Natural killer cell (primary cell): ENCODE data around the gene DHRS2. TPM values are rescaled to one million over a fixed set of nuclear protein-coding genes. Genes with fewer than 3 reads are reported as not detected.
A peak's percentile ranks its signal among the peaks of the same experiment; 100 is the strongest.
"Not testable (repeated sequence)": the region's sequence is repeated elsewhere in the genome, so short reads cannot be mapped to it uniquely, and the experiment has no call there.

ENCODE experiments used
- ATAC-seq, 3 donors: fragments of 150-1000 bp in 2 of 3; fragments of 200-7000 bp in 1 of 3; cut with Tn5 transposase; 1 replicate in 1 of 3; 2 replicates in 2 of 3; pipeline ENCODE4 v1.10.0; 2021; ENCODE audit warnings: mild to moderate bottlenecking in 2 of 3, moderate library complexity in 2 of 3
- DNase-seq, 2 donors: peaks; one replicate each; pipeline versions ENCODE4 v3.0.0 to v3.0.0-alpha.2; 2013 to 2021; ENCODE audit warnings: mixed read lengths in 1 of 2
- H3K27ac ChIP-seq: one replicate; pipeline ENCODE4 v1.5.1; 2013; ENCODE audit warnings: mild to moderate bottlenecking, low read length
- H3K27me3 ChIP-seq: one replicate; pipeline ENCODE4 v1.6.1; 2013; ENCODE audit warnings: low read length; ENCODE audit not compliant: control insufficient read depth, insufficient read depth
- H3K36me3 ChIP-seq: one replicate; pipeline ENCODE4 v1.6.1; 2013; ENCODE audit warnings: low read length; ENCODE audit not compliant: control insufficient read depth, insufficient read depth
- H3K4me1 ChIP-seq: one replicate; pipeline ENCODE4 v1.6.1; 2013; ENCODE audit warnings: low read length; ENCODE audit not compliant: control insufficient read depth, insufficient read depth
- H3K4me3 ChIP-seq: one replicate; pipeline ENCODE4 v1.5.1; 2013; ENCODE audit warnings: low read length
- H3K9me3 ChIP-seq: one replicate; pipeline ENCODE4 v1.6.1; 2013; ENCODE audit warnings: low read length; ENCODE audit not compliant: control insufficient read depth, insufficient read depth
- H3K27ac Mint-ChIP-seq, 2 donors: one replicate each; pipeline ENCODE4 v1.8.0; 2022; ENCODE audit warnings: mild to moderate bottlenecking in 2 of 2, mixed read lengths in 2 of 2, moderate library complexity in 1 of 2
- H3K27me3 Mint-ChIP-seq, 2 donors: one replicate each; pipeline ENCODE4 v1.8.0; 2022; ENCODE audit warnings: low read depth in 2 of 2, mixed read lengths in 2 of 2
- H3K36me3 Mint-ChIP-seq: one replicate; pipeline ENCODE4 v1.8.0; 2022; ENCODE audit warnings: mixed read lengths
- H3K4me1 Mint-ChIP-seq, 2 donors: one replicate each; pipeline ENCODE4 v1.8.0; 2022; ENCODE audit warnings: mixed read lengths in 2 of 2
- H3K4me3 Mint-ChIP-seq: one replicate; pipeline ENCODE4 v1.8.0; 2022; ENCODE audit warnings: mild to moderate bottlenecking, moderate library complexity, mixed read lengths
- H3K9me3 Mint-ChIP-seq, 2 donors: one replicate each; pipeline ENCODE4 v1.8.0; 2022; ENCODE audit warnings: mixed read lengths in 2 of 2
- CTCF ChIP-seq: fragments of 200-600 bp; IDR thresholded peaks from one replicate; pipeline ENCODE4 v1.8.0; 2022; ENCODE audit warnings: antibody characterized with exemption
- WGBS: methylation state at CpG from one replicate; pipeline ENCODE4 v1.1.7; 2013; ENCODE audit warnings: missing lambda C conversion rate; ENCODE audit not compliant: insufficient coverage; 5-methylcytosine and 5-hydroxymethylcytosine counted together
- intact Hi-C: fragments of 100-400 bp; cut with micrococcal nuclease; formaldehyde crosslinking; loops from one replicate; pipeline ENCODE4 v1.14.2; 2022
- total RNA-seq, 4 donors: library from RNA; stranded (reverse); fragments of 120-200 nt in 1 of 4; gene quantifications; one replicate each; pipeline versions ENCODE4 v1.2.3 to v1.2.4, GENCODE V29; 2013 to 2022

The DHRS2 gene
- total RNA-seq, 3 donors from 2014 or later (not counting 1 experiment from before 2014, with no cell fraction given), result 0.50 TPM; not detected in 2

GRCh38 chr14:23633160-23633701 lies 2.9 kb upstream of the DHRS2 start:
- Mint-ChIP-seq H3K9me3 (no peaks in the 10 kb centered on the region), H3K27ac (peak overlapping the region in 1 of 2 donors; percentile 39), H3K27me3 (peaks cover 0 to 3% of the 10 kb centered on the region in 2 donors), H3K36me3 (no peaks in the 10 kb centered on the region), H3K4me1 (peaks cover 7 to 13% of the 10 kb centered on the region in 2 donors), H3K4me3 (no peak overlapping the region)
- intact Hi-C loops, result no loop called here
- no peak for ATAC-seq
- Histone ChIP-seq H3K27ac (no peak overlapping the region), H3K4me3 (no peak overlapping the region), H3K4me1 (peaks cover 6% of the 10 kb centered on the region), H3K9me3 (no peaks in the 10 kb centered on the region), H3K36me3 (no peaks in the 10 kb centered on the region), H3K27me3 (no peaks in the 10 kb centered on the region)
- no peak for TF ChIP-seq CTCF
- WGBS, result 90% methylated on average over 4 of the region's 4 CpGs
- no peak for DNase-seq

GRCh38 chr14:23634698-23635412 lies 1.3 kb upstream of the DHRS2 start:
- H3K27me3 ChIP-seq, H3K9me3 Mint-ChIP-seq, ATAC-seq, H3K4me3 ChIP-seq, DNase-seq, H3K4me1 ChIP-seq, H3K27me3 Mint-ChIP-seq, H3K36me3 Mint-ChIP-seq, H3K4me3 Mint-ChIP-seq, H3K36me3 ChIP-seq, H3K9me3 ChIP-seq, H3K27ac ChIP-seq, intact Hi-C loops, H3K27ac Mint-ChIP-seq: not testable (repeated sequence)
- WGBS, result 87% methylated on average over 5 of the region's 5 CpGs
- H3K4me1 Mint-ChIP-seq, result peaks cover 7 to 13% of the 10 kb centered on the region in 2 donors

GRCh38 chr14:23637312-23637654 lies 1.1 kb downstream of the DHRS2 start:
- H3K4me1 ChIP-seq, H3K4me3 Mint-ChIP-seq, ATAC-seq, H3K9me3 Mint-ChIP-seq, H3K36me3 Mint-ChIP-seq, H3K36me3 ChIP-seq, intact Hi-C loops, H3K4me3 ChIP-seq, H3K9me3 ChIP-seq, H3K27ac Mint-ChIP-seq, DNase-seq, H3K27me3 ChIP-seq, H3K27me3 Mint-ChIP-seq, H3K27ac ChIP-seq, H3K4me1 Mint-ChIP-seq: not testable (repeated sequence)
- WGBS, result 84% methylated on average over 4 of the region's 4 CpGs

GRCh38 chr14:23637655-23638413 lies 1.7 kb downstream of the DHRS2 start:
- H3K4me1 ChIP-seq, H3K4me3 ChIP-seq, intact Hi-C loops, H3K27ac Mint-ChIP-seq, ATAC-seq, H3K4me1 Mint-ChIP-seq, H3K27me3 ChIP-seq, H3K36me3 Mint-ChIP-seq, H3K27me3 Mint-ChIP-seq, H3K9me3 ChIP-seq, H3K36me3 ChIP-seq, DNase-seq, H3K9me3 Mint-ChIP-seq, H3K4me3 Mint-ChIP-seq, H3K27ac ChIP-seq: not testable (repeated sequence)
- WGBS, result 89% methylated on average over 15 of the region's 17 CpGs
